GM19455 (cell line): ENCODE data around the gene PKP4.

ENCODE experiments used
- ATAC-seq: cut with Tn5 transposase; IDR thresholded peaks from one replicate; pipeline ENCODE4 v1.9.1; 2021; ENCODE audit not compliant: unreplicated experiment

Gene PKP4

GRCh38 chr2:158645299-158645698 is 188.5 kb downstream of the PKP4 start:
- no peak for ATAC-seq

GRCh38 chr2:158647436-158648231 is 190.9 kb downstream of the PKP4 start:
- no peak for ATAC-seq

- ATAC-seq = no peak
Observed at GRCh38 chr2:158649846-158650245, 193.1 kb downstream of the PKP4 start.

- no peak for ATAC-seq
Observed at GRCh38 chr2:158650646-158651357, 194.1 kb downstream of the PKP4 start.

- ATAC-seq = no peak
Observed at GRCh38 chr2:158651358-158652057, 194.8 kb downstream of the PKP4 start.

- ATAC-seq = no peak
Observed at GRCh38 chr2:158655628-158656027, 198.9 kb downstream of the PKP4 start.

GRCh38 chr2:158656492-158657229 is 199.9 kb downstream of the PKP4 start:
- ATAC-seq = no peak

- no peak for ATAC-seq
Observed at GRCh38 chr2:158658396-158658795, 201.6 kb downstream of the PKP4 start.

- no peak for ATAC-seq
Observed at GRCh38 chr2:158659483-158659882, 202.7 kb downstream of the PKP4 start.

GRCh38 chr2:158661231-158661630 is 204.5 kb downstream of the PKP4 start:
- no peak for ATAC-seq

GRCh38 chr2:158662421-158662820 is 205.7 kb downstream of the PKP4 start:
- no peak for ATAC-seq

GRCh38 chr2:158663796-158664195 is 207.0 kb downstream of the PKP4 start:
- no peak for ATAC-seq

GRCh38 chr2:158664987-158665386 is 208.2 kb downstream of the PKP4 start:
- ATAC-seq = no peak

GRCh38 chr2:158665536-158666302 is 209.0 kb downstream of the PKP4 start:
- no peak for ATAC-seq

- ATAC-seq = no peak
Observed at GRCh38 chr2:158666969-158667368, 210.2 kb downstream of the PKP4 start.

GRCh38 chr2:158667586-158667985 is 210.8 kb downstream of the PKP4 start:
- ATAC-seq = no peak

GRCh38 chr2:158668001-158668765 is 211.4 kb downstream of the PKP4 start:
- ATAC-seq = no peak

GRCh38 chr2:158670292-158670691 is 213.5 kb downstream of the PKP4 start:
- ATAC-seq = no peak

- no peak for ATAC-seq
Observed at GRCh38 chr2:158671360-158672245, 214.9 kb downstream of the PKP4 start.
